Stimulated activated CD4-positive, alpha-beta T cell treated with anti-CD3 and anti-CD28 coated beads, Interleukin-15, amount 100 ng/mL, for 1 hour (primary cell): ENCODE measurements around the gene SH3PXD2B.
A peak's percentile ranks its signal among the peaks of the same experiment; 100 is the strongest.
"Not testable (repeated sequence)": the region's sequence is repeated elsewhere in the genome, so short reads cannot be mapped to it uniquely, and the experiment has no call there.

Experiments
- DNase-seq, 2 donors: peaks; one replicate each; pipeline ENCODE4 v3.0.0-alpha.2; 2020; ENCODE audit warnings: low read depth in 1 of 2, low spot score in 1 of 2

Gene SH3PXD2B

GRCh38 chr5:172486451-172486850 is 32.1 kb upstream of the SH3PXD2B start:
- no peak for DNase-seq

GRCh38 chr5:172485511-172486202 is 31.3 kb upstream of the SH3PXD2B start:
- DNase-seq, result no peak

GRCh38 chr5:172484664-172485063 is 30.3 kb upstream of the SH3PXD2B start:
- no peak for DNase-seq

GRCh38 chr5:172482156-172483020 is 28.1 kb upstream of the SH3PXD2B start:
- no peak for DNase-seq

- DNase-seq, result no peak
Observed at GRCh38 chr5:172481011-172481800, 26.9 kb upstream of the SH3PXD2B start.

GRCh38 chr5:172479784-172480115 is 25.4 kb upstream of the SH3PXD2B start:
- DNase-seq, result no peak

GRCh38 chr5:172479034-172479783 is 24.9 kb upstream of the SH3PXD2B start:
- peak in 1 of 2 donors; percentile 18 for DNase-seq

GRCh38 chr5:172478695-172479033 is 24.3 kb upstream of the SH3PXD2B start:
- not testable (repeated sequence) for DNase-seq

GRCh38 chr5:172478256-172478655 is 23.9 kb upstream of the SH3PXD2B start:
- no peak for DNase-seq

GRCh38 chr5:172477466-172477865 is 23.1 kb upstream of the SH3PXD2B start:
- no peak for DNase-seq

GRCh38 chr5:172474293-172474692 is 20.0 kb upstream of the SH3PXD2B start:
- DNase-seq, result no peak

GRCh38 chr5:172473427-172473826 is 19.1 kb upstream of the SH3PXD2B start:
- DNase-seq, result no peak

- DNase-seq, result no peak
Observed at GRCh38 chr5:172469697-172470096, 15.4 kb upstream of the SH3PXD2B start.

GRCh38 chr5:172466062-172466461 is 11.7 kb upstream of the SH3PXD2B start:
- no peak for DNase-seq

GRCh38 chr5:172463031-172463430 is 8.7 kb upstream of the SH3PXD2B start:
- DNase-seq, result no peak

- no peak for DNase-seq
Observed at GRCh38 chr5:172459783-172460165, 5.4 kb upstream of the SH3PXD2B start.

GRCh38 chr5:172458976-172459782 is 4.9 kb upstream of the SH3PXD2B start:
- DNase-seq, result no peak

GRCh38 chr5:172456076-172456722 is 1.9 kb upstream of the SH3PXD2B start:
- DNase-seq, result no peak

- no peak for DNase-seq
Observed at GRCh38 chr5:172455511-172456061, 1.3 kb upstream of the SH3PXD2B start.

GRCh38 chr5:172455087-172455381 is 709 bp upstream of the SH3PXD2B start:
- DNase-seq, result no peak
